Glutamatergic neuron (in vitro differentiated cells): ENCODE measurements around the gene S100A2. TPM values are rescaled to one million over a fixed set of nuclear protein-coding genes. Genes with fewer than 3 reads are reported as not detected.

Source experiments
- DNase-seq: peaks from one replicate; pipeline ENCODE4 v3.0.0; 2022
- H3K27ac Mint-ChIP-seq: one replicate; pipeline ENCODE4 v1.8.0; 2020; ENCODE audit warnings: mild to moderate bottlenecking, mixed read lengths, inconsistent platforms; ENCODE audit not compliant: unreplicated experiment
- H3K27me3 Mint-ChIP-seq: one replicate; pipeline ENCODE4 v1.8.0; 2020; ENCODE audit warnings: mild to moderate bottlenecking, moderate library complexity, mixed read lengths, inconsistent platforms; ENCODE audit not compliant: unreplicated experiment
- H3K36me3 Mint-ChIP-seq: one replicate; pipeline ENCODE4 v1.8.0; 2020; ENCODE audit warnings: mild to moderate bottlenecking, mixed read lengths, inconsistent platforms; ENCODE audit not compliant: unreplicated experiment
- H3K4me1 Mint-ChIP-seq: one replicate; pipeline ENCODE4 v1.8.0; 2020; ENCODE audit warnings: mild to moderate bottlenecking, low read depth, mixed read lengths, inconsistent platforms; ENCODE audit not compliant: unreplicated experiment
- H3K4me3 Mint-ChIP-seq: one replicate; pipeline ENCODE4 v1.8.0; 2020; ENCODE audit warnings: mild to moderate bottlenecking, mixed read lengths, inconsistent platforms; ENCODE audit not compliant: unreplicated experiment
- H3K9me3 Mint-ChIP-seq: one replicate; pipeline ENCODE4 v1.8.0; 2020; ENCODE audit warnings: mild to moderate bottlenecking, moderate library complexity, mixed read lengths, inconsistent platforms; ENCODE audit not compliant: unreplicated experiment
- total RNA-seq: library from RNA; stranded (reverse); fragmentation: NEBNext Ultra II Directional; extraction: Animal tissue kit (Norgen Biotek cat#: 25700); gene quantifications from one replicate; pipeline ENCODE4 v1.2.1, GENCODE V29; 2021; ENCODE audit not compliant: unreplicated experiment
- TF ChIP-seq, protein P1 (sequence below): fragments of 200-600 bp; sonication (generic); IDR thresholded peaks from one replicate; pipeline ENCODE4 v1.5.0; 2021; ENCODE audit not compliant: partially characterized antibody, unreplicated experiment

The S100A2 gene
- total RNA-seq, 1 donor from 2014 or later: 1.1 TPM

DNA sequence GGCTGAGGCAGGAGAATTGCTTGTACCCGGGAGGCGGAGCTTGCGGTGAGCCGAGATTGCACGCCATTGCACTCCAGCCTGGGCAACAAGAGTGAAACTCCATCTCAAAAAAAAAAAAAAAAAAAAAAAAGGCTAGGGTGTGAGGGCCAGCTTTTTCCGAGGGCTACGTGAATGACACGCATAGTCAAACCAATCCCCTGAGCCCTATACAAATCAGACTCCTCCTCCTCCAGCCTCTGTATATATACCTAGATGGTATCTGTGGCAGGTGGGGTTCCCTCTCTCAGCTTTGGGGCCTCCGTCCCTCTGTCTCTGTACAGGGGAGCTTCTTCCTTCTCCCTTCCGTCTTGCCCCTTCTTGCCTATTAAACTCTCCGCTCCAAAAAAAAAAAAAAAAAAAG, 40.5 kb upstream of the S100A2 start:
- H3K4me1 Mint-ChIP-seq: peaks cover 13% of the 10 kb centered on the region
- TF ChIP-seq, protein P1, sequence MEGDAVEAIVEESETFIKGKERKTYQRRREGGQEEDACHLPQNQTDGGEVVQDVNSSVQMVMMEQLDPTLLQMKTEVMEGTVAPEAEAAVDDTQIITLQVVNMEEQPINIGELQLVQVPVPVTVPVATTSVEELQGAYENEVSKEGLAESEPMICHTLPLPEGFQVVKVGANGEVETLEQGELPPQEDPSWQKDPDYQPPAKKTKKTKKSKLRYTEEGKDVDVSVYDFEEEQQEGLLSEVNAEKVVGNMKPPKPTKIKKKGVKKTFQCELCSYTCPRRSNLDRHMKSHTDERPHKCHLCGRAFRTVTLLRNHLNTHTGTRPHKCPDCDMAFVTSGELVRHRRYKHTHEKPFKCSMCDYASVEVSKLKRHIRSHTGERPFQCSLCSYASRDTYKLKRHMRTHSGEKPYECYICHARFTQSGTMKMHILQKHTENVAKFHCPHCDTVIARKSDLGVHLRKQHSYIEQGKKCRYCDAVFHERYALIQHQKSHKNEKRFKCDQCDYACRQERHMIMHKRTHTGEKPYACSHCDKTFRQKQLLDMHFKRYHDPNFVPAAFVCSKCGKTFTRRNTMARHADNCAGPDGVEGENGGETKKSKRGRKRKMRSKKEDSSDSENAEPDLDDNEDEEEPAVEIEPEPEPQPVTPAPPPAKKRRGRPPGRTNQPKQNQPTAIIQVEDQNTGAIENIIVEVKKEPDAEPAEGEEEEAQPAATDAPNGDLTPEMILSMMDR: no peak
- no peak overlapping the region for H3K4me3 Mint-ChIP-seq
- no peak overlapping the region for H3K27ac Mint-ChIP-seq
- H3K9me3 Mint-ChIP-seq: peaks cover 5% of the 10 kb centered on the region
- H3K36me3 Mint-ChIP-seq: no peaks in the 10 kb centered on the region
- H3K27me3 Mint-ChIP-seq: peaks cover 6% of the 10 kb centered on the region
- no peak for DNase-seq

DNA sequence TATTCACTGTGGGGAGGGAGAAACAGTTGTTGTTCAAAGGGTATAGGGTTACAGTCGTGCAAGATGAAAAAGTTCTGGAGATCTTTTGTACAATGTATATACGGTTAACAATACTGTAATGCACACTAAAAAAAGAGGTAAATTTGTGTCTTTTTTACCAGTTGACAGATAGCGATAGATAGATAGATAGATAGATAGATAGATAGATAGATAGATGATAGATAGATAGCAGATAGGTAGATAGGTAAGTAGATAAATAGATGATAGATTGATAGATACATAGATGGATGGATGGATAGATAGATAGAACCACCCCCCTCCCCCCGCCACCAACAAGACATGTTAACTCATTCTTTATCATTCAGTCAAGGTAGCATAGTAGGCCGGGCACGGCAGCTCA, 37.1 kb upstream of the S100A2 start:
- Mint-ChIP-seq H3K27me3 (peaks cover 5% of the 10 kb centered on the region), H3K27ac (no peak overlapping the region), H3K9me3 (peaks cover 8% of the 10 kb centered on the region), H3K4me1 (peaks cover 6% of the 10 kb centered on the region), H3K36me3 (no peaks in the 10 kb centered on the region), H3K4me3 (no peak overlapping the region)
- DNase-seq: no peak
- TF ChIP-seq, protein P1: no peak

DNA sequence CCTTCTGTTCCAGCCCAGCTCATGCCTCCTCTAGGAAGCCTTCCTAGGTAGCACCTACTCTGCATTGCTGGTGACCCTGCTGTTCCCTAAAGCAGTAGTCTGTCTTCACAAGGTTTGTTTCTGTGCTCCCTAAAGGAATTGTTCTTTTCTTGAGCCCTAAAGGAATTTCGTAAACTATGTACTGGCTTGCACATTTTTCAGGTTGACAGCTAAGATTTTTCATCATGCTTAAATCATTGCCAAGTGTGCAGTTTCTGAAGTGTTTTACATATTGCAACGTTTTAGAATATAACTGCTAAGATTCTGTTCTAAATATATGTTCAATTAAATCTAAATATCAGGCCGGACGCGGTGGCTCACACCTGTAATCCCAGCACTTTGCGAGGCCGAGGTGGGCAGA, 34.2 kb upstream of the S100A2 start:
- H3K4me3 Mint-ChIP-seq: peak overlapping the region; percentile 55
- H3K9me3 Mint-ChIP-seq: peaks cover 3% of the 10 kb centered on the region
- peaks cover 5% of the 10 kb centered on the region for H3K27me3 Mint-ChIP-seq
- H3K27ac Mint-ChIP-seq: peak overlapping the region; percentile 43
- H3K36me3 Mint-ChIP-seq: no peaks in the 10 kb centered on the region
- TF ChIP-seq, protein P1: no peak
- H3K4me1 Mint-ChIP-seq: peaks cover 4% of the 10 kb centered on the region
- DNase-seq: no peak

DNA sequence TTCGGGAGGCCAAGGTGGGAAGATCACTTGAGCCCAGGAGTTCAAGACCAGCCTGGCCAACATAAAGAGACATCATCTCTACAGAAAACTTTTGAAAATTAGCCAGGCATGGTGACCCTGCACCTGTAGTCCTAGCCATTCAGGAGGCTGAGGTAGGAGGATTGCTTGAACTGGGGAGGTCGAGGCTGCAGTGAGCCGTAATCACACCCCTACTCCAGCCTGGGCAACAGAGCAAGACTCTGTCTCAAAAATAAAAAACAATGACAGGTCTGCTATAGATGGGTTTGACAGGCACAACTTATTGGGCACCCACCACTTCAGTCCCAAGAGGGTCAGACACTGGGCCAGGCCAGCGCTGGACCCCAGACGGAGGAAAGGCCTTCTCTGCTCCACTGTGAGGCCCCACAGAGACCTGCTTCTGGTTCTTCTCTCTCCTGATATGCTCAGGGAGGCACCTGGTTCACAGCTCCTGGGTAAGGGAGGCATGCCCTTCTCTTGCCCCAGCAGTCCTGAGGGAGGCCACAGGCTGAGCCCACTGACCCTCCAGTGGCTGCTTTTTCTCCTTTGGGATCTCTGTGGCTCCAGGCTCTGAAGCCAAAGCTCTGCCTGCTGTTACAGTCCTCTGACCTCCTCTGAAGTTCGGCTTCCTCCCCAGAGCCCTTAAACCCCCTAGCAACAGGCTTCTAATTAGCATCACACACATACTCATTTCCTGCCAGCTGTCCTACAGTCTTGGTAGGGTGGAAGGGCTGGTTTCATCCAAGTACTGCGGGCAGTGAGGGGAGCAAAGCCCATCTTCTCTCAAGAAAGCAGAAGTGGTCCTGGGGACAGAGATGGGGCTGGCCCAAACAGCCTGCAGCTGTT, 32.9 kb upstream of the S100A2 start:
- no peaks in the 10 kb centered on the region for H3K36me3 Mint-ChIP-seq
- DNase-seq: no peak
- TF ChIP-seq, protein P1: no peak
- peaks cover 3% of the 10 kb centered on the region for H3K9me3 Mint-ChIP-seq
- H3K4me3 Mint-ChIP-seq: peak overlapping the region; percentile 46
- H3K27ac Mint-ChIP-seq: peak overlapping the region; percentile 48
- H3K4me1 Mint-ChIP-seq: peaks cover 4% of the 10 kb centered on the region
- peaks cover 5% of the 10 kb centered on the region for H3K27me3 Mint-ChIP-seq

DNA sequence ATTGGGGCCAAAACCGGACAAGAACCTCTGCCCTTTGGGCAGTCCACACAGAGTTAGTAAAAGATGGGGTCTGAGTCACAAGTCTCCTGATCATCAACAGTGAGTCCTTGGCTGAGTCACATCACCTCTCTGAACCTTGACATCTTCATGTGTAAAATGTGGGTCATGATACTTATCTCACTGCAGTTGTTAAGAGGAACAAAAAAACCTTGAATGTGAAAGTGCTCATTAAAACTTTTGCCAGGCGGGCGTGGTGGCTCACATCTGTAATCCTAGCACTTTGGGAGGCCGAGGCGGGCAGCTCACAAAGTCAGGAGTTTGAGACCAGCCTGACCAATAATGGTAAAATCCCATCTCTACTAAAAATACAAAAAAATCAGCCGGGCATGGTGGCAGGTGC, 31.6 kb upstream of the S100A2 start:
- Mint-ChIP-seq H3K4me1 (peaks cover 10% of the 10 kb centered on the region), H3K27ac (no peak overlapping the region), H3K36me3 (no peaks in the 10 kb centered on the region), H3K27me3 (peaks cover 5% of the 10 kb centered on the region), H3K9me3 (peaks cover 3% of the 10 kb centered on the region), H3K4me3 (no peak overlapping the region)
- no peak for DNase-seq
- TF ChIP-seq, protein P1: no peak
